NCI-H146 (cell line): ENCODE results near the gene FAM83F.

Experiments
- DNase-seq: peaks from one replicate; lab custom pipeline; 2025; lab: John Stamatoyannopoulos, UW

The FAM83F gene

DNA sequence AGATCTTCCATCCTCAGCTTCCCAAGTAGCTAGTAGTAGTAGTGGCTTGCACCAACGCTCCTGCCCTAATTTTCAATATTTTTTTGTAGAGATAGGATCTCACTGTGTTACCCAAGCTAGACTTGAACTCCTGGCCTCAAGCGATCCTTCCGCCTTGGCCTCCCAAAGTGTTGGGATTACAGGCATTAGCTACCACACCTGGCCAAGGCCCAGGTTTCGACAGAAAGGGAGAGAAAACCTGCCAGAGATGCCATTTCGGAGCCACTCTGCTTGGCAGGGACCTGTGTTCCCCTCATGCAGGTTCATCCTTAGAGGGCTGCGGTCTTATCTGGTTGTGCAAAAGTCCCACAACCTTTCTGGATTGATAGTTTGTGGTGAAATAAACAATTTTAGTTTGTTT, 41.4 kb downstream of the FAM83F start:
- no peak for DNase-seq

DNA sequence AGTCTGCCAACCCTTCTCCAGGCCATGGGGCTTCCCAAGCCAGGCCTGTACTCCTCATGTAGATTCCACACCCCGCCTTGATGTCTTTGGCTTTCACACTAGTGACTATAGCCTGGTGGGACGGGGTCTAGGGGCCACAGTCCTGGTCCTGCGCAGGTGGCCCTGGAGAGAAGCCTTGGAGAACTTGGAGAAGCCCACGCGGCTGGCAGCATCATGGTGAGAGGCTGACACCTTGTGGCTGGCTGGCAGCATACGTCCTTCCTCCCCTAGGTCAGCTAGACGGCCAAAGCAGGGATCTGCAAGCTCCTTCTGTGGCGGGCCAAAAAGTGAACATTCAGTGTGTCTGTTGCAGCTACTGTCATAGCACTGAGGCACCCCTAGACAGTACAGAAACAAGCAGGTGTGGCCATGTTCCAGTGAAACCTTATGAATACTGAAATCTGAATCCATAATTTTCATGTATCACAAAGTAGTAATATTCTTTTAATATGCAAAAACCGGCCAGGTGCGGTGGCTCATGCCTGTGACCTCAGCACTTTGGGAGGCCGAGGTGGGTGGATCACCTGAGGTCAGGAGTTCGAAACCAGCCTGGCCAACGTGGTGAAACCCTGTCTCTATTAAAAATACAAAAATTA, 42.0 kb downstream of the FAM83F start:
- peak; percentile 48 for DNase-seq

DNA sequence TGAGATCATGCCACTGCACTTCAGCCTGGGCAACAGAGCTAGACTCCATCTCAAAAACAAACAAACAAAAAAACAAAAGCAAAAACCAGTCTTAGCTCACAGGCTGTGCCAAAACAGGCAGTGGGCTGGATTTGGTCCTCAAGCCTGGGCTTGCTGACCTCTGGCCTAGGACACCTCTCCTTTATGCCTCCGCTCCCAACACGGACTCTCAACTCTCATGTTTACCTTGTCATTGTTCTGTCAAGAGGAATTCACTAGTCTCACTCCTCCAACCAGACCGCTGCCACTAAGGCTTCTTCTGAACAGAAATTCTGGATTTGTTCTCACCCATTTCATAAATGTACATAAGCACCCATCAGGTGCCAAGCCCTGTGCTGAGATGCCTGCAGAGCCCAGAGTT, 42.6 kb downstream of the FAM83F start:
- no peak for DNase-seq

DNA sequence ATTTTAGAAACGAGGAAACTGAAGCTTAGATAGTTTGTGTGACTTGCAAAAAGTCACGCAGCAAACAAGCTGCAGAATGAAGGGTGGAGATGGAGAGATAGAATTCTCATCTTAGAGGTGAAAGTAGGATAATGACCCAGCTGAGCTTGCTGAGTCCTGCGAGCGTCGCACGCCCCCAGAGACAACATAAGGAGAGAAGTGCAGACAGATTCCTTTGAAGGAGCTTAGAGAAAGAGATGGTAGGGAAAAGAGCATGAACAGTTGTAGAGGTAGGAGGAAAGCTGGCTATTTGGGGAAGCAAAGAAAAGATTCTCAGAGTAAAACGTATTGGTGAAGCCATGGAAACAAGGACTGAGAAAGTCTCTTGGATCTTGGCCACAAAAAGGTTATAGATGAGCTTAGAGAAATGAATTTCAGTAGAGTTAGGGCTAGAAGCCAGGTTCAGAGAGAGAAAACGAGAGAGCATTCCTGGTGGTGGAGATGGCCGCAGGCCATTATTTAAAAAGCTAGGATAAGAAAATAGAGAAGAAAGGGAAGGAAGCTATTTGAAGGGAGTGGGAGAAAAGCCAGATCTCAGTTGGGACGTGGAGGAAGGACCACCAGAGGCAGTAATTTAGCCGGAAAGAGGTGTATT, 44.8 kb downstream of the FAM83F start:
- no peak for DNase-seq

DNA sequence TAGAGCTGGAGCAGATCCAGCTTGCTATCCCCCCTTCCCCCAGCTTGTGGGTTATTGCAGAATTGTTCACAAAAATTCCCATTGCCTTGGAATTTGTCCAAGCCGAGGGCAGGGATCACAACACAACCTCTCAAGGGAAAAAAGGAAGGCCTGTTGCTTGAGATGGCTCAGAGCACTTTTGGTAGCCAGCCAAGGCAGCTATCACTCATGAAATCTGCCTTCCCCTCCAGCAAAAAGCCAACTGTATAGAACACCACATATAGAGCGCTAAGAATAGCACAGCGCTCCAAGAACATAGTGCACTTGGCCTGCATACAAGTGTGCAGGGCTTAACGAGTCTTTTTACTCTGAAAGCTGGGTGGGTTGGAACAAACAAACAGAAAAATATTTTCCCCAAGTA, 46.2 kb downstream of the FAM83F start:
- DNase-seq: no peak

DNA sequence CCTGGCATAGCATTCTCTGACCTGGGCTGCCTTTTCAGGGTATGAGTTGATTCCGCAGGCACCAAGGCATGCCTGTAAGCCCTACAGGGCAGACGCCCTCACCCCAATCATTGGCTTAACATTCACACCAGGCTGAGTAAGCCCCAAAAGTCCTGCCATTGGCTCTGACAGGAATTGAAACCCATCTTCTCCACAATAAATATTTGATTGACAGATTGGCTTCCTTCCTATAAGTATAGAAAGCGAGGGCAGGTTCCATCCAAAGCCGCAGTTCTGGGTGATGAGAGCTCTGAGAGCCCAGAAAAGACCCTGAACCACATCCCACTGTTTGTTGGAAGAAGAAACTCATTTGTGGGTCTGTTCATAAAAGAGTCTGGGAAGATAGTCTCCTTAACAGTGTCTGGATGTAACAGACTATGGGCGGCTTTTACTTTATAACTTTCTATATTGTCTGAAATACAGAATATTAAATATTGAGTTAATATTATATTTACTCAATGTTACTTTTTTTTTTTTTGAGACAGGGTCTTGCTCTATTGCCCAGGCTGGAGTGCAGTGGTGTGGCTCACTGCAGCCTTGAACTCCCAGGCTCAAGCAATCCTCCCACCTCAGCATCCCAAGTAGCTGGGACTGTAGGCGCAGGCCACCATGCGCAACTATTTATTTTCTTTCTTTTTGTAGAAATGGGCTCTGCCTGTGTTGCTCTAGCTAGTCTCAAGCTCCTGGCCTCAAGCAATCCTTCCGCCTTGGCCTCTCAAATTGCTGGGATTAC, 46.8 kb downstream of the FAM83F start:
- no peak for DNase-seq

DNA sequence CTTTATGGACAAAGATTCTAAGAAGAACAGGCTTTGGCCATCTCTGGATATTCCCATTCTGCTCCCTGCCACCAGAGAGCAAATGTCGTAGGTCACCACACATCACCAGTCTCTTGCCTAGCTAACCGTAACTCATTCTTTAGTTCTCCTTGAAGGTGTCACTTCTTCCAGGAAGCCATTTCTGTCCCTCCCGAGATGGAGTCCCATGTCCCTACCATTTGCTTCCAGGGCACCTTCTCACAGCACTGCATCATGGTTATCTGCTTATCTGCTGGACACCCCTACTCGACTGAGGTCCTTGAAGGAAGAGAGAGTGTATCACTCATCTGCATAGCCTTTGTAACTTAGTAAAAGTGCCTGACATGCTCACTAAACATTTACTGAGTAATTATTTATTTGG, 47.6 kb downstream of the FAM83F start:
- no peak for DNase-seq

DNA sequence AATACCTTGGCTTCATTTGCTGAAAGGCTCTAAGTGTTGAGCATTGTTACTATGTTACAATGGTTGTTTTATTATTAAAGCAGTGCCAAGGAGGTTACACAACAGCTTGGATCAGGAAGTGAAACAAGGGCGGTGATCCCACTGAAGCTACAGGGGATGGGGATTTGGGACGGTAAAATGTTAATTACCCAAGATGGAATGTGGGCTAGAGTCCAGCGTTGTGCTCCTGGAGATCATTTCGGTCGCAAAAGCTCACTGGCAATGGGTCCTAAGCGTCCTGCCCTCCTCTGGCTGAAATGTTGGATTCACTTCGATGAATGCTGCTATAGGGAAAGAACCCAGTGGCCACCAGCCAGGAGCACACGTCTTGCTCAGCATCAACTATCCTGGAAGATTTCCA, 48.3 kb downstream of the FAM83F start:
- no peak for DNase-seq

DNA sequence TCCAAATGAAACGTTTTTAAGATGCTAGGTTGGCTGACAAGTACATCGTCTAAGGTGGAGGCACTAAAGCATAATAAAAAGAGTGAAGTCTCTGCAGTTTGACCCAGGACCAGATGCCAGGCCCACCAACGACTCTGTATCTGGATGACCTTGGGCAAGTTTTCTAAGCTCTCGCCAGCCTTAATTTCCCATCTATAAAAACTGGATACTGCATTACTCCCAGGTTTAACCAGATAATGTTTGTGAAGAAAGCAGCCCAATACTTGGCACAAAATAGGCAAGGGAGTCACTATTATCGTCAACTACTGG, 49.0 kb downstream of the FAM83F start:
- no peak for DNase-seq

DNA sequence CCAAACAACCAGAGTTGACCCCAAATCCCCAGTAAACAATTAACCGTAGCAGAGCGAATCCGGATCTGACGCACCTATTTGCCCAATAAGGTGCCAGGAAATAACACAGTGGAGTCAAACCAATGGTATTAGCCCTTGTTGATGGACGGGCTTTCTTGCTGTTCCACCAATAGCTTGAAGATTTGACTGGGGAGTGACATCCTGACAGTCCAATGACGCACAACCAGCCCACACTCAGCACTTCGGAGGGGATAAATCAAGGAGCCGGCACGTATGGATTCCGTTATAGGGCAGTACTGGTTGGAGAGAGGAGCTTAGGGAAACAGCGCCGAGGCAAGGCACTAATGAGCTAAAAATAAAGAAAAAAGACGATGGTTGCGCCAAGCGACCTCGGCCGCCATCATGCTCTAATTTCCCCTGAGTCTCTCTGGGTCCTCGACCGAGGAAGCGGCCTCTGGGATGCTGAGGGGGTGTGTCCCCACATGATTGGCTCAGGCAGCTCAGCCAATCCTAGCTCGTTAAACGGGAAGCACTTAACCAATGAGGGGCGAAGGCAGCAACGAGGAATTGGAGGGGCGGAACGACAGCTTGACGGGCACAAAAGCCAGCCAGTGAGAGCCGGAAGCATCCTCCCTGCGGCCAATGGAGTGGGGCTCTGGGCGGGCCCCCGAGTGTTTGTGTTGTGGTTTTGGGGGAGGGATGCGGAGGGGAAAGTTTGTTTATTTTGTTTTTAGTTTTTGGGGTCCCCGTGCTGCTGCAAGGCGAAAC, 49.5 kb downstream of the FAM83F start:
- DNase-seq: peak; percentile 97

DNA sequence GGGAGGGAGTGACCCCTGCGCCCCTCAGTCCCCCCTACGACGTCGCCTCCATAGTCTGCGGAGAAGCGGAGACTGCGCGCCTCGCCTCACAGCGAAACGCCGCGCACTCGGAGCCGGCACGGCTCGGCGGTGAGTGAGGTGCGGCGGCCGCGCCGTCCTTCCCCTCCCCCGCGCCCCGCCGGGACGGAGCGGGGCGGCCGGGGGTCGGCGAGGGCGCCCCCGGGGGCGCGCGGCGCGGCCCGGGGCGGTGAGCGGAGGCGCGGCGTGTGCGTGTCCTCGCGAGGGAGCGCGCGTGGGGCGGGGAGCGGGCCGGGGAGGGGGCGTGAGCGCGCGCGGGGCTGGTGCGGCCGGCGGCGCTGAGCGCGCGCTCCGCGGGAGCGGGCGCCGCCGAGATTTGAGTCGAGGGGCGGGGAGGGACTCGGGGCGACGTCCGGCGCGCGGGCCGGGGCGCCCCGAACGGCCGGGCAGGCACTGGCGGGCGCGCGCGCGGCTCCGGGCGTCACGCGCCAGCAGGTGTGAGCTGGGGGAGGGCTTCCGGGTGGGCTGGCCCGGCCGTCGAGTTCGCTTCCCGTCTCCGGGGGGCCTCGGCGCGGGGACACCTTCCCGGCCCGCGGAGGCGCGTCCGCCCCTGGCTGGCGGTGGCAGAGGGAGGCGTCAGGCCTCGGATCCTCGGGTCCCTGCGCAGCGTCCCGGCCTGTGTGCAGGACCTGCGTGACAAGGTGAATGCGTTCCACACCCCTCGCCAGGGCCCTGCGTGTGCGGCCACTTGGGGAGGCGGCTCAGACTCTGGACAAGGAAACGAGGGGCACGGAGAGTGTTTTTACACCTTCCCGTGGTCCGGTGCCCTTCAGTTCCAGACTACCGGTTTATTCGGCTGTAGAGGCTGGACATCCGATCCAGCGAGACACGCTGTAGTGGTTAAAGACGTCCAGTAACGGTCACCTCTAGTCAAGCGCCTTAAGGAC, 50.4 kb downstream of the FAM83F start:
- DNase-seq: peak; percentile 54

DNA sequence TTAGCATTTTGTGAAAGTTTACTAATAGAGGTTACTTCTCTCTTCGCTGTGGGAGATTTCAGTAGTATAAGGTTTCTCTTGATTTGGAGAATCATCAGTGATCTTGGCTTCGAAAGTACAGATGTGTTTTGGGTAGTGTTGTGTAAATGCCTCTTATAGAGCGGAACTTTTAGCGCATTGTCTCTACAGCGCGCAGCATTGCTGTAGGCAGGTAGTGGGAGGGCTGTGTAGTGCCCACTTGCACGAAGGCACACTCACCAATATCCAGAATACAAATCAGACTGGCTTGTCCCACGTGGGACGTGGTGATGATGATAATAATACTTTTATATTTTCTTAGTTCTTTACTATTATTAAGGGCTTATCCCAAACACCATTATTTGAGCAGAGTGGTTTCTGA, 51.4 kb downstream of the FAM83F start:
- no peak for DNase-seq

DNA sequence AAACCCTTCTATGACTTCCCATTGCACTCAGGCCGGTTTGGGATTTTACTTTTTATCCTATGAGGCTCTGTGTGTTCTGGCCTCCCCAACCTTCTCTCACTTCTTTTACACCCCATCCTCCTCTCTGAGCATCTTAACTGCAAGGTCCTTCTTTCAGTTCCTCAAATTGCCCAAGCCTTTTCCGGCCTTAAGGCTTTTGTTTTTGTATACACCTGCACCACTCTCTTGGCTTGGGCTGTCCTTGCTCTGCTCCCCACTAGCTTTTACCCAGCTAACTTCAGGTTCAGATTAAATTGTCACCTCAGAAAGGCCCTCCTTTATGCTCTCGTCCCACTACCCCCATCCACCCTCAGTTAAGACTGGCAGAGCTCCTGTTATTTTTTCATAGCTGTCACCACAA, 55.5 kb downstream of the FAM83F start:
- DNase-seq: no peak

DNA sequence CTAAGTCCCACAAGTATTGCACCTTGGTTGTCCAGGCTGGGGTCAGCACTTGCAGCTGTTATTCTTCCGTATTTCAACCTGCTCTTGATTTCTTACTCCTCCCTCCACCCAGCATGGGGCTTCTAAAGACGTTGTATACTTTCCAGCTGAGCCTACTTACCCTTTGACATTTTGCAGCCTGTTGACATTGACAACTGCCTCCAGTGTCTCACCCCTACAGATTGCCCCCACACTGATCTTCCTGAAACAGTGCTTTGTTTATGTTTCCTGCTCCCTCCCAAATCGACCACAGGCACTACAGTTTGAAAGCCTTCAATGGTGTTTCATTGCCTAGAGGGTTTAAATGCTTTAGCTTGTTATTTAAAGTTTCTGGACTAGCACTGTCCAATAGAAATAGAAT, 56.6 kb downstream of the FAM83F start:
- DNase-seq: peak; percentile 67

DNA sequence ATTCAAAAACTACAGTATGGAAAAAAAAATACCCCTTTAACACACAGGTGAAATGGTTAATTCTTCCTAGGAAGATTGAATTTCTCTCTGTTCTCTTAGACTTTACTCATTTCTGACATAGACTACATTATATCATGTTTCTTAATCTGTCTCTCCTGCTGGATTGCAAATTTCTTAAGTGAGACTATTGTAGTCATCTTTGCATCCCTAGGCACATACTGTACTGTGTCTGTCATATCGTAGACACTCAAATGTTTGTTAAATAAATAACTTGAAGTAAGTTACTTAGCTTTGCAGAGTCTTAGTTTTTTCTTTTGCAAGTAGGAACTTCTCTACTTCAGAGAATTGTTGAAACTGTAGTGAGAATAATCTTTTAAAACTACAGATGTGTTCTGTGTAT, 58.7 kb downstream of the FAM83F start:
- no peak for DNase-seq

DNA sequence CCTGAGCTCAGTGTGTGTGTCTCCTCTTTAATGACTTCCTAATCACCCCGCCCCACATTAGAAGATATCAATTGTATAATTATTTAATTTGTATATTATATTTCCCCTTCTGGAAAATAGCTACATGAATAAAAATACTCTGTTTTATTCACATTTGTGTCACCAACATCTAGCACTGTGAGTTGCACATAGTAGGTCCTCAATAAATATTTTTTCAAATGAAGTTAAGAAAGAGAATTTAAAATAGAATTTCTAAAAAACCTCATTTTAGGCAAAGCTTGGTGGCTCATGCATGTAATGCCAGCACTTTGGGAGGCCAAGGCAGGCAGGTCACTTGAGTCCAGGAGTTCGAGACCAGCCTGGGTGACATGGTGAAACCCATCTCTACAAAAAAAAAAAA, 59.7 kb downstream of the FAM83F start:
- DNase-seq: no peak

DNA sequence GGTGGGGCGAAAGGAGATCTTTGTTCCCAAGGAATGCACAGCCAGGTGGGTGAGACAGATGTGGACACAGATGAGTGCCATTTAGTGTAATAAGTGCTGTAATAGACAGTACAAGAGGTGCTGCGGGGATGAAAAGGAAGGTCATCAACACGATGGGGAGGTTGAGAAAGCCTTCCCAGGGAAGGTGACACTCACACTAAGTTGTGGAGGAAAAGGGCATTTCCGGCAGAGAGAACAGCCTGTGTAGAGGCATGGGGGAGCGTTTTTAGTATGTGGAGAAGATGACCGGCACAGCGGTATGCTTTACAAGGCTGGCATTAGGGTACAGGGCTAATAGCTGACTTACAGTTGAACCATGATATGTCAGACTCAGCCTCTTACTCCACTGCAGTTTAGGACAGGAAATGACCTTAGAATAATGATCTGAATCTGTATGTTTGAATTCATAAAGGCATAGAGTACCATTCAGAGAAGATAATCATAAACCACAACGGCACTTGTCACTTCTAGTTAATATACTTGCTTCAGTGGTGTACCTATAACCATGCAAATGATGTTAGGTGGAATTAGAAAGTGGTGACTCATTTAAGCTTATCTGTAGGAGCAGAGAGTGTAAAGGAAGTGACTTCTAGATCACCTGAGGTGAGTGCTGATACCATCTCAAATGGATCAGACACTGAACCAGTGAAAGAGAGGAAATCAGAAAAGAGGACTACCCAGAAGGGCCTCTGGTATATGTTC, 60.6 kb downstream of the FAM83F start:
- no peak for DNase-seq

DNA sequence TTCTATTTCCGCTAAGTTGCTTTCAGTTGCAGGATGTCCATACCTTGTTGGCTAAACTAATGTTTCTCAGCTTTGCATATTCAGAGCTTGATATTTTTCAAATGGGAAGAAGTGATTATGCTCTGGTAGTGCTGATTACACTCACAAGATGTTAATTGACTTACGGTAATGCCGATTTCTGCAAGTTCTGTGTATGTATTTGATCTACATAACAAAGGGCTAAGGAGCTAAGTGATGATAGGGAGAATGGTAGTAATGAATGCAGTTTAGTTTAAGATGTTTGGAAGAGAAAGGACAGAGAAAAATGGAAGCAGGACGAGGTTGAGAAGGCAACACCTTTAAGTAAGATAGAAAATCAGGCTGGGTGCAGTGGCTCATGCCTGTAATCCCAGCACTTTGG, 61.4 kb downstream of the FAM83F start:
- DNase-seq: no peak

DNA sequence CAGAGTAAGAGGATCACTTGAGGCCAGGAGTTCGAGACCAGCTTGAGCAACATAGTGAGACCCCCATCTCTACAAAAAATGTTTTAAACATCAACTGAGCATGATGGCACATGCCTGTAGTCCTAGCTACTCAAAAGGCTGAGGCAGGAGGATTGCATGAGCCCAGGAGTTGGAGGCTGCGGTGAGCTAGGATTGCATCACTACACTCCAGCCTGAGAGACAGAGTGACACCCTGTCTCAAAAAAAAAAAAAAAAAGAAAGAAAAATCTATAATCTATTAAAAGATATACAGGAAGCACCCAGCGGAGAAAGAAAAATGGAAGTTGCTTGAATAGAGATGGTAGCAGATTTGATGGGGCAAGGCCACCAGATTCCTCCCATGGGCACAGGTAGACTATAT, 61.8 kb downstream of the FAM83F start:
- no peak for DNase-seq

DNA sequence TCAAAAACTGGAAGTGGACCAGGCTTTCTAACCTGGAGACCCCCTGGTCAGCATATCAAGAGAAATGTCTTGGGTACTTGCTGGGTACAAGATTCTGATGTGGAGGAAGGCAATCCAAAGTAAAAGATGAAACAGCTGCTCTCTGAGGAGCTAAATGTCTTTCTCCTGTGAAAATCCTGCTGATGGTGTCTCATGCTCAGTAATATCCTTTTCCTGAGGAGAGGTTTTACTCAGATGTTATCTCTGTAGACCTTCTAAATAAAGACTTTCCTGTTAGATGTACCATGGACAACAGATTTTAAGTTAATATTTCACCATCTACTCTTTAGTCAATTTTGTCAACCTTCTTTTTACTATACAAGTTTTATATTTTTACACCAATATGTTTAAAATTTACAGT, 62.9 kb downstream of the FAM83F start:
- DNase-seq: no peak

DNA sequence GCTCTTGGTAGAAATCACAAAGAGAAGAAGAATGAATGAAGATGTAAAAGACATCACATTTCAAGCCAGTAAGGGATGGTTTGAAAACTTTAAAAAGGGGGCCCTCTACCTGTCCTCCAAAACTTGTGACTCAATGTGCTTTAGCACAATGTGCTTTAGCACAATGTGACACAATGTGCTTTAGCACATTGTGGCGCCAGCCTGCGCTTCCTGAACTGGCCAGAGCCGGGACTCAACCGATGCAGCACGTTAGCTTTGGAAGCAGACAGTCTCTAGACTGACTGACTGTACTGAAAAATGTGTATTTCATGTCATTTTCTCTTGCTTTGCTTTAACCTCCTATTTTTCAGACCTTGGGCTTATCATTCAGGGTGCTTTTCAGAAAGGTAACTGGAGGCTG, 63.5 kb downstream of the FAM83F start:
- DNase-seq: no peak
